OCI-LY7 (cell line): ENCODE data around the gene PPM1A. TPM values are rescaled to one million over a fixed set of nuclear protein-coding genes. Genes with fewer than 3 reads are reported as not detected.
"Not testable (repeated sequence)": the region's sequence is repeated elsewhere in the genome, so short reads cannot be mapped to it uniquely, and the experiment has no call there.

Experiments used
- BruUV-seq: library from RNA; stranded (reverse); fragments of 400-500 nt; replicated peaks from 2 replicates; lab custom pipeline; 2021; lab: Mats Ljungman, UMichigan
- CTCF ChIA-PET: fragments of 300-600 bp; sonication (Branson Sonifier 250); formaldehyde crosslinking; loops from one replicate; lab custom pipeline; 2022; ENCODE audit warnings: antibody characterized with exemption; ENCODE audit not compliant: unreplicated experiment; lab: Charles Lee
- POLR2A ChIA-PET: fragments of 300-600 bp; sonication (Branson Sonifier 250); formaldehyde crosslinking; loops from one replicate; lab custom pipeline; 2022; ENCODE audit warnings: antibody characterized with exemption; lab: Charles Lee
- DNase-seq: peaks from one replicate; pipeline ENCODE4 v3.0.0-alpha.2; 2015; ENCODE audit warnings: low spot score
- H2AFZ ChIP-seq: fragments of 200-600 bp; sonication (generic), shearing (Covaris generic); 2 replicates; pipeline ENCODE4 v1.6.1; 2014; ENCODE audit warnings: mild to moderate bottlenecking, antibody characterized with exemption, low read length, moderate library complexity
- H3K27ac ChIP-seq: fragments of 200-600 bp; sonication (generic); 2 replicates; pipeline ENCODE4 v1.5.1; 2014; ENCODE audit warnings: mixed run types, low read depth, mild to moderate bottlenecking, moderate library complexity, low read length, inconsistent platforms; ENCODE audit not compliant: poor library complexity, severe bottlenecking
- H3K36me3 ChIP-seq: fragments of 200-600 bp; sonication (generic); 2 replicates; pipeline ENCODE4 v1.6.1; 2014; ENCODE audit warnings: mild to moderate bottlenecking, antibody characterized with exemption, low read length, moderate library complexity, mixed read lengths; ENCODE audit not compliant: insufficient read depth
- H3K4me1 ChIP-seq: fragments of 200-600 bp; sonication (generic); 2 replicates; pipeline ENCODE4 v1.5.1; 2014; ENCODE audit warnings: mild to moderate bottlenecking, low read length; ENCODE audit not compliant: insufficient read depth, poor library complexity, severe bottlenecking
- H3K4me2 ChIP-seq: fragments of 200-600 bp; sonication (generic); 2 replicates; pipeline ENCODE4 v1.6.1; 2014; ENCODE audit warnings: mild to moderate bottlenecking, low read length
- H3K4me3 ChIP-seq: fragments of 200-600 bp; sonication (generic); 2 replicates; pipeline ENCODE4 v1.5.1; 2014; ENCODE audit warnings: mild to moderate bottlenecking, low read depth, low read length; ENCODE audit not compliant: poor library complexity, severe bottlenecking
- H3K79me2 ChIP-seq: fragments of 200-600 bp; sonication (generic); 2 replicates; pipeline ENCODE4 v1.6.1; 2016; ENCODE audit warnings: low read depth, mild to moderate bottlenecking, low read length, moderate library complexity, mixed read lengths; ENCODE audit not compliant: insufficient read depth
- H3K9me2 ChIP-seq: fragments of 200-600 bp; sonication (generic); 2 replicates; pipeline ENCODE4 v1.6.1; 2016; ENCODE audit warnings: mild to moderate bottlenecking, low read length, mixed read lengths; ENCODE audit not compliant: insufficient read depth
- H3K9me3 ChIP-seq: fragments of 200-600 bp; sonication (generic); 2 replicates; pipeline ENCODE4 v1.6.1; 2014; ENCODE audit warnings: mild to moderate bottlenecking, mixed run types, low read length, mixed read lengths
- H4K20me1 ChIP-seq: fragments of 200-600 bp; sonication (generic); 2 replicates; pipeline ENCODE4 v1.6.1; 2014; ENCODE audit warnings: mild to moderate bottlenecking, antibody characterized with exemption, low read length, moderate library complexity, mixed read lengths; ENCODE audit not compliant: insufficient read depth
- CTCF ChIP-seq: fragments of 200-600 bp; sonication (generic); conservative IDR thresholded peaks from 2 replicates; pipeline ENCODE4 v1.5.1; 2014; ENCODE audit warnings: mild to moderate bottlenecking, antibody characterized with exemption, low read length, moderate library complexity, mixed read lengths
- EZH2phosphoT487 ChIP-seq: fragments of 200-600 bp; sonication (generic); IDR thresholded peaks from 2 replicates; pipeline ENCODE4 v1.6.1; 2018; ENCODE audit warnings: low read depth, borderline replicate concordance, mild to moderate bottlenecking, mixed run types, antibody characterized with exemption, low read length, moderate library complexity, mixed read lengths
- intact Hi-C: fragments of 100-400 bp; cut with micrococcal nuclease; formaldehyde crosslinking; loops from one replicate; pipeline ENCODE4 v1.10.0; 2022; ENCODE audit not compliant: unreplicated experiment
- total RNA-seq, 2 experiments: library from RNA; depleted of rRNA in 1 of 2; stranded (reverse); fragments of >200 nt in 1 of 2; shearing (Covaris generic) in 1 of 2; gene quantifications; 2 replicates each; pipeline ENCODE4 v1.2.3, GENCODE V29; 2014 to 2022

The PPM1A gene
- total RNA-seq, 2 experiments from 2014 or later, result 25.4 to 75.1 TPM

GRCh38 chr14:60315196-60315990 is 66.4 kb downstream of the PPM1A start:
- peaks cover 10% of the 10 kb centered on the region for H3K4me1 ChIP-seq
- BruUV-seq, result no TSS peak
- no peak overlapping the region for H3K27ac ChIP-seq
- no peak for DNase-seq
- H3K36me3 ChIP-seq, result no peaks in the 10 kb centered on the region
- H3K4me2 ChIP-seq, result no peak overlapping the region
- H3K4me3 ChIP-seq, result no peak overlapping the region
- intact Hi-C loops, result no loop called here
- ChIA-PET CTCF (no interaction called here), POLR2A (interaction anchor here (1.3 to 3.7 kb wide), 2 partner anchors 12 to 17 kb away, joined by 3 to 13 read pairs; no protein-coding TSS in a partner anchor)
- no peak overlapping the region for H2AFZ ChIP-seq
- H4K20me1 ChIP-seq, result no peaks in the 10 kb centered on the region
- H3K9me2 ChIP-seq, result no peaks in the 10 kb centered on the region
- H3K9me3 ChIP-seq, result no peaks in the 10 kb centered on the region
- no peak for TF ChIP-seq CTCF
- TF ChIP-seq EZH2phosphoT487, result no peak
- no peaks in the 10 kb centered on the region for H3K79me2 ChIP-seq

- Histone ChIP-seq H2AFZ (no peak overlapping the region), H3K4me2 (no peak overlapping the region), H3K4me1 (peaks cover 10% of the 10 kb centered on the region), H3K9me2 (no peaks in the 10 kb centered on the region), H3K4me3 (no peak overlapping the region), H4K20me1 (no peaks in the 10 kb centered on the region), H3K36me3 (no peaks in the 10 kb centered on the region), H3K79me2 (no peaks in the 10 kb centered on the region), H3K27ac (no peak overlapping the region), H3K9me3 (no peaks in the 10 kb centered on the region)
- CTCF ChIA-PET, result no interaction called here
- intact Hi-C loops, result no loop called here
- TF ChIP-seq CTCF (no peak), EZH2phosphoT487 (no peak)
- POLR2A ChIA-PET, result interaction anchor here (0.6 to 1.5 kb wide), 5 partner anchors 10 to 821 kb away, joined by 3 to 4 read pairs (median 3); no protein-coding TSS in a partner anchor
- no peak for DNase-seq
- BruUV-seq, result no TSS peak
Measured at GRCh38 chr14:60317609-60318008, 68.6 kb downstream of the PPM1A start.

GRCh38 chr14:60320860-60321259 is 71.8 kb downstream of the PPM1A start:
- H3K4me3 ChIP-seq, BruUV-seq, H2AFZ ChIP-seq, H3K27ac ChIP-seq, H3K79me2 ChIP-seq, H4K20me1 ChIP-seq, H3K9me2 ChIP-seq, H3K36me3 ChIP-seq, DNase-seq, intact Hi-C loops, POLR2A ChIA-PET, CTCF ChIA-PET, H3K9me3 ChIP-seq, H3K4me2 ChIP-seq: not testable (repeated sequence)
- peaks cover 15% of the 10 kb centered on the region for H3K4me1 ChIP-seq
